CD4-positive, alpha-beta memory T cell (primary cell): ENCODE data around the gene CLN6. TPM values are rescaled to one million over a fixed set of nuclear protein-coding genes. Genes with fewer than 3 reads are reported as not detected.
A peak's percentile ranks its signal among the peaks of the same experiment; 100 is the strongest.

ENCODE experiments used
- CTCF ChIA-PET: fragments of 350-600 bp; sonication (Branson Sonifier 250); formaldehyde crosslinking; loops from one replicate; lab custom pipeline; 2021; ENCODE audit warnings: inconsistent platforms; ENCODE audit not compliant: partially characterized antibody; lab: Charles Lee
- POLR2A ChIA-PET: fragments of 350-600 bp; sonication (Branson Sonifier 250); formaldehyde crosslinking; loops from one replicate; lab custom pipeline; 2021; ENCODE audit not compliant: partially characterized antibody; lab: Charles Lee
- DNase-seq, 5 donors: peaks; one replicate each; pipeline versions ENCODE4 v3.0.0 to v3.0.0-alpha.2; 2020 to 2022; ENCODE audit warnings: mixed read lengths in 1 of 5
- H3K27ac ChIP-seq: one replicate; pipeline ENCODE4 v1.7.0; 2013; ENCODE audit warnings: low read depth, low read length
- H3K27me3 ChIP-seq: 2 replicates; pipeline ENCODE4 v1.7.0; 2013; ENCODE audit warnings: mild to moderate bottlenecking, low read length, moderate library complexity; ENCODE audit not compliant: insufficient read depth
- H3K36me3 ChIP-seq: 2 replicates; pipeline ENCODE4 v1.7.0; 2013; ENCODE audit warnings: mild to moderate bottlenecking, low read length, moderate library complexity; ENCODE audit not compliant: insufficient read depth
- H3K4me1 ChIP-seq: 2 replicates; pipeline ENCODE4 v1.7.0; 2013; ENCODE audit warnings: mild to moderate bottlenecking, low read length, moderate library complexity; ENCODE audit not compliant: insufficient read depth
- H3K4me3 ChIP-seq, 2 donors: one replicate each; pipeline ENCODE4 v1.7.0; 2013; ENCODE audit warnings: low read length in 2 of 2, mild to moderate bottlenecking in 1 of 2
- H3K9me3 ChIP-seq, 2 donors: one replicate each; pipeline ENCODE4 v1.7.0; 2013; ENCODE audit warnings: low read length in 2 of 2, control low read depth in 1 of 2; ENCODE audit not compliant: control insufficient read depth in 1 of 2
- H3K27ac Mint-ChIP-seq, 7 donors: one replicate each; pipeline ENCODE4 v1.8.0; 2020 to 2021; ENCODE audit warnings: mixed read lengths in 7 of 7, mild to moderate bottlenecking in 6 of 7, inconsistent platforms in 3 of 7, moderate library complexity in 3 of 7
- H3K27me3 Mint-ChIP-seq, 2 donors: one replicate each; pipeline ENCODE4 v1.8.0; 2020 to 2021; ENCODE audit warnings: mixed read lengths in 2 of 2
- H3K36me3 Mint-ChIP-seq, 2 donors: one replicate each; pipeline ENCODE4 v1.8.0; 2020 to 2021; ENCODE audit warnings: mixed read lengths in 2 of 2, inconsistent platforms in 1 of 2, mild to moderate bottlenecking in 1 of 2
- H3K4me1 Mint-ChIP-seq, 4 donors: one replicate each; pipeline ENCODE4 v1.8.0; 2020 to 2021; ENCODE audit warnings: mixed read lengths in 4 of 4, mild to moderate bottlenecking in 1 of 4
- H3K4me3 Mint-ChIP-seq, 8 donors: one replicate each; pipeline ENCODE4 v1.8.0; 2020 to 2021; ENCODE audit warnings: mixed read lengths in 8 of 8, mild to moderate bottlenecking in 7 of 8, moderate library complexity in 6 of 8, inconsistent platforms in 3 of 8
- H3K9me3 Mint-ChIP-seq, 8 donors: one replicate each; pipeline ENCODE4 v1.8.0; 2020 to 2021; ENCODE audit warnings: mixed read lengths in 8 of 8, mild to moderate bottlenecking in 5 of 8, inconsistent platforms in 3 of 8, moderate library complexity in 1 of 8
- intact Hi-C: fragments of 100-400 bp; cut with micrococcal nuclease; formaldehyde crosslinking; loops from one replicate; pipeline ENCODE4 v1.15.1; 2023
- polyA plus RNA-seq, 2 donors: library from polyadenylated mRNA; unstranded; fragments of 300-500 nt; fragmentation: Illumina TruSeq; gene quantifications; one replicate each; pipeline ENCODE4 v1.2.3, GENCODE V29; 2021
- total RNA-seq, 2 experiments: library from RNA; stranded (reverse); gene quantifications; one replicate each; pipeline ENCODE4 v1.2.3, GENCODE V29; 2021

The CLN6 gene
- total and polyA plus RNA-seq, 4 experiments from 2014 or later, result 2.2 to 15.6 (median 8.5) TPM

DNA sequence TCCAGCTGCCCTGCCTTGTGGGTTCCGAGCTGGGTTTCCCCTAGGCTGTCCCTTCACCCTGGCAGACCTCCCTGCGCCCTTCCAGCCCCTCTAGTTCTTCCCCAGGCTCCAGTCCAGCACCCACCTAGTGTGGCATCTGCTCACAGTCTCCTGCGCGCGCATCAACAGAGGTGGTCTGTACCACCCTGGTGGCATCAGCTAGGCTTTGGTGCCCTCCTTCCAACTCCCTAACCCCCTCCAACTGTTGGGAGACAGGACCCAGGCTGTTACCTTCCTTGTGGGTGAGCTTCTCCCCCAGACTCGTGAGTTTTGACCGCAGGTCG lies 32.4 kb downstream of the CLN6 start:
- Histone ChIP-seq H3K4me1 (no peaks in the 10 kb centered on the region), H3K36me3 (no peaks in the 10 kb centered on the region), H3K9me3 (no peaks in the 10 kb centered on the region), H3K27ac (no peak overlapping the region), H3K4me3 (no peak overlapping the region), H3K27me3 (no peaks in the 10 kb centered on the region)
- no peak overlapping the region for H3K4me3 Mint-ChIP-seq
- peaks cover 10 to 17% of the 10 kb centered on the region in 2 donors for H3K36me3 Mint-ChIP-seq
- no peaks in the 10 kb centered on the region for H3K27me3 Mint-ChIP-seq
- ChIA-PET POLR2A (no interaction called here), CTCF (interaction anchor here (1.7 kb wide), 1 partner anchor 14 kb away, joined by 3 read pairs; no protein-coding TSS in a partner anchor)
- peak overlapping the region in 2 of 7 donors; percentile 27 to 57 for H3K27ac Mint-ChIP-seq
- intact Hi-C loops, result no loop called here
- peaks cover 0 to 3% (median under 1%) of the 10 kb centered on the region in 4 donors for H3K4me1 Mint-ChIP-seq
- no peak for DNase-seq
- no peaks in the 10 kb centered on the region for H3K9me3 Mint-ChIP-seq

DNA sequence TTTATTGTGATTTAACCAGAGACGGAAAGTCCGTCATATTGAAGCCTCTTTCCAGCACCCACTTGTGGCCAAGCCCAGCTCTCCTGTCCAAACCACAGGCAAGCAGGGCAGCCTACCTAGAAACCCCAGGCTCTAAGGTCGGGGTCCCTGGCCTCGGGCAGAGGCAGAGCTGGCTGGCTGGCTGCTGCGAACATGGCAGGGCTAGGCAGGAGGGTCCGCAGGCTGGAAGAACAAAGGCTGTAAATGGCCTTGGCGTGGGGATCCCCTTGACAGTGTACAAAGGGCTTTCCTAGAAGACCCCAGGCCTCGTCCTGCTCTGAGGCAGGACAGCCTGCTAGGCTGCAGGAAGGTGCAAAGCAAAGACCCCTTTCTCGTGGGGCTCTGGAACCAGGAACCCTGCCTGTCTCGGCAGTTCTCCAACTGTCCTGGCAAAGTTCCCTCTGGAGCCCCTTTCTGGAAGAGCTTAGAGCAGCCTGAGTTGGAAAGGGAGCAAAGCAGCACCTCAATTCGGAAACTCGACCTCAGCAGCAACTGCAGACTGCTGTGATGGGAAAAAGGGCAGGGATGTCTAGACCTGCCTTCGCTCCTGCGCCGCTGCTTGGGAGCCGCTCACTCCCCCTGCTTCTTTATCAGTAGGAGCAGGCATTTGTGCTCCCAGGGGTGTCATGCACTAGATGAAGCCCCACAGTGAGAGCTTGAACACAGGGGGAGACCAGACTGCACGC lies 32.9 kb downstream of the CLN6 start:
- no peaks in the 10 kb centered on the region for H3K36me3 ChIP-seq
- no peak overlapping the region for H3K27ac ChIP-seq
- no peaks in the 10 kb centered on the region for H3K4me1 ChIP-seq
- no peak overlapping the region for H3K4me3 Mint-ChIP-seq
- no peaks in the 10 kb centered on the region for H3K9me3 ChIP-seq
- H3K9me3 Mint-ChIP-seq, result no peaks in the 10 kb centered on the region
- peak overlapping the region in 1 of 7 donors; percentile 15 for H3K27ac Mint-ChIP-seq
- H3K4me1 Mint-ChIP-seq, result no peaks in the 10 kb centered on the region
- DNase-seq, result no peak
- H3K36me3 Mint-ChIP-seq, result peaks cover 10 to 22% of the 10 kb centered on the region in 2 donors
- POLR2A ChIA-PET, result no interaction called here
- H3K27me3 Mint-ChIP-seq, result no peaks in the 10 kb centered on the region
- no peaks in the 10 kb centered on the region for H3K27me3 ChIP-seq
- no peak overlapping the region for H3K4me3 ChIP-seq
- intact Hi-C loops, result no loop called here
- CTCF ChIA-PET, result interaction anchor here (1.7 kb wide), 1 partner anchor 14 kb away, joined by 3 read pairs; no protein-coding TSS in a partner anchor

- Mint-ChIP-seq H3K4me3 (no peak overlapping the region), H3K27ac (peak overlapping the region in 4 of 7 donors; percentile 20 to 68 (median 46)), H3K4me1 (no peaks in the 10 kb centered on the region), H3K27me3 (no peaks in the 10 kb centered on the region), H3K36me3 (peaks cover 10 to 33% of the 10 kb centered on the region in 2 donors), H3K9me3 (no peaks in the 10 kb centered on the region)
- ChIA-PET CTCF (interaction anchor here (0.7 kb wide), 1 partner anchor 32 kb away, joined by 3 read pairs; no protein-coding TSS in a partner anchor), POLR2A (interaction anchor here (0.6 to 0.7 kb wide), 2 partner anchors 13 to 100 kb away, joined by 3 to 4 read pairs; no protein-coding TSS in a partner anchor)
- H3K27ac ChIP-seq, result no peak overlapping the region
- no peaks in the 10 kb centered on the region for H3K27me3 ChIP-seq
- H3K36me3 ChIP-seq, result no peaks in the 10 kb centered on the region
- DNase-seq, result no peak
- intact Hi-C loops, result no loop called here
- no peaks in the 10 kb centered on the region for H3K4me1 ChIP-seq
- no peaks in the 10 kb centered on the region for H3K9me3 ChIP-seq
- H3K4me3 ChIP-seq, result no peak overlapping the region
Measured at GRCh38 chr15:68195336-68196112, 34.0 kb downstream of the CLN6 start.

GRCh38 chr15:68192804-68193486 lies 36.6 kb downstream of the CLN6 start:
- Histone ChIP-seq H3K4me1 (no peaks in the 10 kb centered on the region), H3K27me3 (no peaks in the 10 kb centered on the region), H3K36me3 (peaks cover 10% of the 10 kb centered on the region), H3K4me3 (no peak overlapping the region), H3K9me3 (no peaks in the 10 kb centered on the region), H3K27ac (no peak overlapping the region)
- POLR2A ChIA-PET, result no interaction called here
- H3K27ac Mint-ChIP-seq, result peak overlapping the region in 3 of 7 donors; percentile 14 to 56 (median 27)
- CTCF ChIA-PET, result no interaction called here
- H3K36me3 Mint-ChIP-seq, result peaks cover 20 to 54% of the 10 kb centered on the region in 2 donors
- no peaks in the 10 kb centered on the region for H3K27me3 Mint-ChIP-seq
- no peaks in the 10 kb centered on the region for H3K9me3 Mint-ChIP-seq
- intact Hi-C loops, result no loop called here
- DNase-seq, result no peak
- H3K4me3 Mint-ChIP-seq, result no peak overlapping the region
- H3K4me1 Mint-ChIP-seq, result peaks cover 0 to 2% (median 0%) of the 10 kb centered on the region in 4 donors

DNA sequence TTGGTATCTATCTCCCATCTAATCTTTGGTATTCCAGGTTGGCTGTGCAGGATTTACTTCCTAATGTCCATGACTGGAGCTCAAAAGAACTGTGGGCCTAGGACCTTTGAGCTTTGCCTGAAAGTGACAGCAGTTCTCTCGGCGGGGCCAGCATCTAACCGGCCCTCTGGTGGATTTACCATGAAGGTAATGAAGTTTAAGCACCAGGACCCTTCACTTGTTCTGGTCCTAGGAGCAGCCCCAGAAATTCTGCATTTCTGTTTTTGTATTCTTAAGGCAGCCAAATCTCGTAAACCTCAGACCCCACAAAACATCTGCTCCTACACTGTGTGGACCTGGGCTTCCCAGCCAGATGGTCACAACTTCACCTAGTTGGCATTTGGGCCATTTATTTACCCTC lies 37.4 kb downstream of the CLN6 start:
- Histone ChIP-seq H3K4me1 (no peaks in the 10 kb centered on the region), H3K27me3 (no peaks in the 10 kb centered on the region), H3K27ac (no peak overlapping the region), H3K9me3 (no peaks in the 10 kb centered on the region), H3K4me3 (no peak overlapping the region), H3K36me3 (peaks cover 16% of the 10 kb centered on the region)
- Mint-ChIP-seq H3K36me3 (peaks cover 25 to 61% of the 10 kb centered on the region in 2 donors), H3K27ac (peak overlapping the region in 4 of 7 donors; percentile 14 to 63 (median 39)), H3K4me1 (peaks cover 0 to 2% (median 0%) of the 10 kb centered on the region in 4 donors), H3K4me3 (no peak overlapping the region), H3K9me3 (no peaks in the 10 kb centered on the region), H3K27me3 (no peaks in the 10 kb centered on the region)
- intact Hi-C loops, result no loop called here
- POLR2A ChIA-PET, result no interaction called here
- CTCF ChIA-PET, result no interaction called here
- no peak for DNase-seq

- Mint-ChIP-seq H3K9me3 (no peaks in the 10 kb centered on the region), H3K27me3 (no peaks in the 10 kb centered on the region), H3K4me3 (no peak overlapping the region), H3K36me3 (peaks cover 25 to 61% of the 10 kb centered on the region in 2 donors), H3K27ac (peak overlapping the region in 3 of 7 donors; percentile 14 to 53 (median 39)), H3K4me1 (peaks cover 0 to 2% (median 0%) of the 10 kb centered on the region in 4 donors)
- no peak for DNase-seq
- no peaks in the 10 kb centered on the region for H3K4me1 ChIP-seq
- H3K4me3 ChIP-seq, result no peak overlapping the region
- H3K36me3 ChIP-seq, result peaks cover 21% of the 10 kb centered on the region
- no peaks in the 10 kb centered on the region for H3K9me3 ChIP-seq
- H3K27me3 ChIP-seq, result no peaks in the 10 kb centered on the region
- CTCF ChIA-PET, result no interaction called here
- H3K27ac ChIP-seq, result no peak overlapping the region
- intact Hi-C loops, result no loop called here
- POLR2A ChIA-PET, result no interaction called here
Measured at GRCh38 chr15:68191555-68191954, 38.0 kb downstream of the CLN6 start.

- H3K4me3 ChIP-seq, result no peak overlapping the region
- H3K4me1 ChIP-seq, result no peaks in the 10 kb centered on the region
- no peaks in the 10 kb centered on the region for H3K27me3 Mint-ChIP-seq
- ChIA-PET POLR2A (no interaction called here), CTCF (no interaction called here)
- no peaks in the 10 kb centered on the region for H3K9me3 ChIP-seq
- no peak for DNase-seq
- peaks cover 26% of the 10 kb centered on the region for H3K36me3 ChIP-seq
- H3K27ac Mint-ChIP-seq, result peak overlapping the region in 2 of 7 donors; percentile 48 to 61
- no peak overlapping the region for H3K4me3 Mint-ChIP-seq
- intact Hi-C loops, result no loop called here
- peaks cover 28 to 73% of the 10 kb centered on the region in 2 donors for H3K36me3 Mint-ChIP-seq
- no peaks in the 10 kb centered on the region for H3K9me3 Mint-ChIP-seq
- H3K27ac ChIP-seq, result no peak overlapping the region
- no peaks in the 10 kb centered on the region for H3K27me3 ChIP-seq
- H3K4me1 Mint-ChIP-seq, result peaks cover 0 to 2% (median 0%) of the 10 kb centered on the region in 4 donors
Measured at GRCh38 chr15:68190048-68190447, 39.5 kb downstream of the CLN6 start.
